ENCODE measurements around the gene ONECUT1. TPM values are rescaled to one million over a fixed set of nuclear protein-coding genes. Genes with fewer than 3 reads are reported as not detected.

The ONECUT1 gene
- total RNA-seq, 1 donor from 2014 or later = 341 TPM

DNA sequence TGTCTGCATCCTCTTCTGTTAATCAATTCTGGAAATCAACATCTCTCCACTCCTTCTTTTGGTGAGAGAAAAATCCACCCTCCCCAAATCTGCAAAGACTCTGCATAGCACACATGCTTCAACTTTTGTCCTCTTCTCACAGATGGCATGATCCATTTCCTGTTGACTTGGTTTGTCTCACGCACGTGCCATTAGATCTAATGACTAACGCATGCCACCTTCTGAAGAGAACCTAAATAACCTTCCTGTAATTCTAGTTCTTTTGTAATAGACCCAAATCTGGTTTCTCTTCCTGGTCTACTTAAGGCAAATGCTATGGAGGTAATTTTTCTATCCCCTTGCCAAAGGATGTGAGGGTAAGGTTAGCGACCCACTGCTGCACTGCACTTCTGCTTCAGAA is 60.0 kb downstream of the ONECUT1 start:
- H3K4me3 Mint-ChIP-seq (ENCODE audit: low read depth) = no peak overlapping the region
- no peaks in the 10 kb centered on the region for H3K27me3 Mint-ChIP-seq
- H3K36me3 Mint-ChIP-seq (ENCODE audit: insufficient read depth) = no peaks in the 10 kb centered on the region
- H3K4me1 Mint-ChIP-seq (ENCODE audit: low read depth) = no peaks in the 10 kb centered on the region
- no peak for DNase-seq (ENCODE audit: low spot score, unreplicated experiment)
- H3K9me3 Mint-ChIP-seq (ENCODE audit: low read depth) = no peaks in the 10 kb centered on the region
- TF ChIP-seq, protein P1, sequence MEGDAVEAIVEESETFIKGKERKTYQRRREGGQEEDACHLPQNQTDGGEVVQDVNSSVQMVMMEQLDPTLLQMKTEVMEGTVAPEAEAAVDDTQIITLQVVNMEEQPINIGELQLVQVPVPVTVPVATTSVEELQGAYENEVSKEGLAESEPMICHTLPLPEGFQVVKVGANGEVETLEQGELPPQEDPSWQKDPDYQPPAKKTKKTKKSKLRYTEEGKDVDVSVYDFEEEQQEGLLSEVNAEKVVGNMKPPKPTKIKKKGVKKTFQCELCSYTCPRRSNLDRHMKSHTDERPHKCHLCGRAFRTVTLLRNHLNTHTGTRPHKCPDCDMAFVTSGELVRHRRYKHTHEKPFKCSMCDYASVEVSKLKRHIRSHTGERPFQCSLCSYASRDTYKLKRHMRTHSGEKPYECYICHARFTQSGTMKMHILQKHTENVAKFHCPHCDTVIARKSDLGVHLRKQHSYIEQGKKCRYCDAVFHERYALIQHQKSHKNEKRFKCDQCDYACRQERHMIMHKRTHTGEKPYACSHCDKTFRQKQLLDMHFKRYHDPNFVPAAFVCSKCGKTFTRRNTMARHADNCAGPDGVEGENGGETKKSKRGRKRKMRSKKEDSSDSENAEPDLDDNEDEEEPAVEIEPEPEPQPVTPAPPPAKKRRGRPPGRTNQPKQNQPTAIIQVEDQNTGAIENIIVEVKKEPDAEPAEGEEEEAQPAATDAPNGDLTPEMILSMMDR (IDR thresholded peaks at IDR 0.05; ENCODE audit: unreplicated experiment) = no peak
- no peak overlapping the region for H3K27ac Mint-ChIP-seq

DNA sequence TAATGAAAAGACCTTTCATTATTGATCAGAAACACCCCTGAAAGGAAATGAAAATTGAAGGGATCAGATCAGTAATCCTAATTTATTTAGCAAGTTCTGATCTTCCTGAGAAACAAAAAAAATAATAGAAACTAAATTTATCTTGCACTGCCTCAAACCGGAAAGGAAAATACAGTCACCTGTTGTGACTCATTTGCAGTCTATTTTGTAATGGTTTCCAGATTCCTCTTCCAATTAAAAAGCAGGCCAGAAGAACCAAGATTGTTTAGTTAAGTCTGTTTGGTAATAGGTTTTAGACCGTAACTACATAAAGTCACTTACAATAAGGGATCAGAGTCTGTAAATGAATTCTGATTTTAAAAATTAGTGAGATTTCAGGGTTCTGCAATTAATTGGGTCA is 61.2 kb downstream of the ONECUT1 start:
- Mint-ChIP-seq H3K36me3 (ENCODE audit: insufficient read depth) (no peaks in the 10 kb centered on the region), H3K9me3 (ENCODE audit: low read depth) (no peaks in the 10 kb centered on the region), H3K4me1 (ENCODE audit: low read depth) (no peaks in the 10 kb centered on the region), H3K27ac (no peak overlapping the region), H3K4me3 (ENCODE audit: low read depth) (no peak overlapping the region), H3K27me3 (no peaks in the 10 kb centered on the region)
- no peak for DNase-seq (ENCODE audit: low spot score, unreplicated experiment)
- TF ChIP-seq, protein P1 (IDR thresholded peaks at IDR 0.05; ENCODE audit: unreplicated experiment) = no peak

DNA sequence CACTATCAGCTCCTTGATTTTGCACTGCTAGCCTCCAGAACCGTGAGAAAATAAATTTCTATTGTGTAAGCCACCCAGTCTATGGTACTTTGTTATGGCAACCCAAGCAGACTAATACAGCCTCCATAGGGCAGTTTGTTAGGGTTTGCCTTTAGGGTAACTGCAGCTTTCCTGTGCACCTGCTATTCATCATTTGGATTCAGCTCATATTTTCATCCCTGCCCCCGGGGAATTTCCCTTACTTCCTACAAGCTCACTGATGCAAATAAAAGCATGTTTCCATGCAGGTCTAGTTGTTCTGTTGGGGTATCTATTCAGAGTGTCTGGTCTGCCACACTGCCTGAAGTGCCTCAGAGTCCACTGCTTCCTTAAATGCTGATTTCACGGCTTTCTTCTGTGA is 62.3 kb downstream of the ONECUT1 start:
- no peaks in the 10 kb centered on the region for H3K27me3 Mint-ChIP-seq
- no peak overlapping the region for H3K27ac Mint-ChIP-seq
- no peak for DNase-seq (ENCODE audit: low spot score, unreplicated experiment)
- TF ChIP-seq, protein P1 (IDR thresholded peaks at IDR 0.05; ENCODE audit: unreplicated experiment) = no peak
- no peaks in the 10 kb centered on the region for H3K4me1 Mint-ChIP-seq (ENCODE audit: low read depth)
- H3K9me3 Mint-ChIP-seq (ENCODE audit: low read depth) = no peaks in the 10 kb centered on the region
- H3K36me3 Mint-ChIP-seq (ENCODE audit: insufficient read depth) = no peaks in the 10 kb centered on the region
- no peak overlapping the region for H3K4me3 Mint-ChIP-seq (ENCODE audit: low read depth)

DNA sequence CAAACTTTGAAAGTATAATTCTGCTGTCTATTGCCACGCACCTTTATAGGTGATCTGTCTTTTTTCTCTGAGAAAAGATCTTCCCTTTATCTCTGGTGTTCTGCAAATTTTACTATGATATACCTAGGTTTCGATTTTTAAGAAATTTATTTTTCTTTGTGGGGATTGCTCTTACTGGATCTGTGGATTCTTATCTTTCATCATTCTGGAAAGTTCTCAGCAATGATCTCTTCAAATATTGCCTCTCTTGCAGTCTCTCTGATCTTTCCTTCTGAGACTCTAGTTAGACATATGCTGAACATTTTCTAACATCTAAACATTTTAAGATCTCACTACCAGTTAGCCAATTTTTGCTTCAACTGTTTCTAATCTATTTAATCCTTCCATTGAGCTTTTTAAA is 63.9 kb downstream of the ONECUT1 start:
- Mint-ChIP-seq H3K4me1 (ENCODE audit: low read depth) (peaks cover 2% of the 10 kb centered on the region), H3K27me3 (no peaks in the 10 kb centered on the region), H3K27ac (no peak overlapping the region), H3K9me3 (ENCODE audit: low read depth) (no peaks in the 10 kb centered on the region), H3K4me3 (ENCODE audit: low read depth) (no peak overlapping the region), H3K36me3 (ENCODE audit: insufficient read depth) (no peaks in the 10 kb centered on the region)
- DNase-seq (ENCODE audit: low spot score, unreplicated experiment) = no peak
- TF ChIP-seq, protein P1 (IDR thresholded peaks at IDR 0.05; ENCODE audit: unreplicated experiment) = no peak

DNA sequence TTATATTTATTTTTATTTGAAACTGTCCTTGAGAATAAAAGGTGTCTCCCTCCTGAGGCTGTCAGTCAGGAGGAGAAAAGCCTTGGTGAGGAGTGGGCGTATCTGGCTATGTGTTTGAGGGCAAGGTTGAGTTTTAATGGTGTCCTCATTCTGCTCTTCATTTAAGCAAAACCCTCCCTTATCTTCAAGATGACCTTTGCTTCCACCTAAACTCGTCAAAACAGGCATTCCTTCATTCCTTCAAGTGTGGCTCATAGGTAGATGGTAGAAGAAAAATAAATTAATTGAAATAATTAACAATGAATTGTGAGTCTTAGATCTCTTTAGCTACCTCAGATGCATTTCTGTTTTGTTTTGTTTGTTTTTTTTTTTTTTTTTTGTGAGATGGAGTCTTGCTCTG is 71.6 kb downstream of the ONECUT1 start:
- Mint-ChIP-seq H3K27me3 (no peaks in the 10 kb centered on the region), H3K9me3 (ENCODE audit: low read depth) (no peaks in the 10 kb centered on the region), H3K4me3 (ENCODE audit: low read depth) (no peak overlapping the region), H3K4me1 (ENCODE audit: low read depth) (peaks cover 2% of the 10 kb centered on the region), H3K36me3 (ENCODE audit: insufficient read depth) (no peaks in the 10 kb centered on the region), H3K27ac (no peak overlapping the region)
- TF ChIP-seq, protein P1 (IDR thresholded peaks at IDR 0.05; ENCODE audit: unreplicated experiment) = no peak
- DNase-seq (ENCODE audit: low spot score, unreplicated experiment) = no peak

Data from progenitor cell of endocrine pancreas (in vitro differentiated cells).